HUES6 (cell line): Measurements from ENCODE around the gene PBX3.

Source experiments
- H3K27ac ChIP-seq: 2 replicates; pipeline ENCODE4 v1.7.0; 2013; ENCODE audit warnings: low read depth, mild to moderate bottlenecking, low read length, inconsistent platforms
- H3K27me3 ChIP-seq: 2 replicates; pipeline ENCODE4 v1.6.1; 2013; ENCODE audit warnings: low read length; ENCODE audit not compliant: control insufficient read depth, insufficient read depth
- H3K36me3 ChIP-seq: 2 replicates; pipeline ENCODE4 v1.6.1; 2013; ENCODE audit warnings: low read length; ENCODE audit not compliant: control insufficient read depth, insufficient read depth
- H3K4me1 ChIP-seq: 2 replicates; pipeline ENCODE4 v1.6.1; 2013; ENCODE audit warnings: low read length; ENCODE audit not compliant: control insufficient read depth, insufficient read depth
- H3K4me3 ChIP-seq: 2 replicates; pipeline ENCODE4 v1.5.1; 2013; ENCODE audit warnings: low read depth, low read length
- H3K9ac ChIP-seq: one replicate; pipeline ENCODE4 v1.6.1; 2013; ENCODE audit warnings: mild to moderate bottlenecking, low read length
- H3K9me3 ChIP-seq: 2 replicates; pipeline ENCODE4 v1.6.1; 2013; ENCODE audit warnings: low read depth, low read length; ENCODE audit not compliant: control insufficient read depth, insufficient read depth

Gene PBX3

GRCh38 chr9:126014726-126015125, 267.6 kb downstream of the PBX3 start:
- no peaks in the 10 kb centered on the region for H3K27me3 ChIP-seq
- no peak overlapping the region for H3K9ac ChIP-seq
- H3K4me1 ChIP-seq: no peaks in the 10 kb centered on the region; the same call in 1 of the 2 replicates
- H3K9me3 ChIP-seq: peaks cover 6% of the 10 kb centered on the region; the same call in 1 of the 2 replicates
- no peak overlapping the region for H3K27ac ChIP-seq
- no peaks in the 10 kb centered on the region for H3K36me3 ChIP-seq
- no peak overlapping the region for H3K4me3 ChIP-seq

- H3K4me1 ChIP-seq: no peaks in the 10 kb centered on the region; the same call in 1 of the 2 replicates
- no peaks in the 10 kb centered on the region for H3K27me3 ChIP-seq
- no peaks in the 10 kb centered on the region for H3K36me3 ChIP-seq
- no peak overlapping the region for H3K9ac ChIP-seq
- no peak overlapping the region for H3K4me3 ChIP-seq
- H3K9me3 ChIP-seq: no peaks in the 10 kb centered on the region
- no peak overlapping the region for H3K27ac ChIP-seq
Observed at GRCh38 chr9:126015424-126015823, 268.3 kb downstream of the PBX3 start.

DNA sequence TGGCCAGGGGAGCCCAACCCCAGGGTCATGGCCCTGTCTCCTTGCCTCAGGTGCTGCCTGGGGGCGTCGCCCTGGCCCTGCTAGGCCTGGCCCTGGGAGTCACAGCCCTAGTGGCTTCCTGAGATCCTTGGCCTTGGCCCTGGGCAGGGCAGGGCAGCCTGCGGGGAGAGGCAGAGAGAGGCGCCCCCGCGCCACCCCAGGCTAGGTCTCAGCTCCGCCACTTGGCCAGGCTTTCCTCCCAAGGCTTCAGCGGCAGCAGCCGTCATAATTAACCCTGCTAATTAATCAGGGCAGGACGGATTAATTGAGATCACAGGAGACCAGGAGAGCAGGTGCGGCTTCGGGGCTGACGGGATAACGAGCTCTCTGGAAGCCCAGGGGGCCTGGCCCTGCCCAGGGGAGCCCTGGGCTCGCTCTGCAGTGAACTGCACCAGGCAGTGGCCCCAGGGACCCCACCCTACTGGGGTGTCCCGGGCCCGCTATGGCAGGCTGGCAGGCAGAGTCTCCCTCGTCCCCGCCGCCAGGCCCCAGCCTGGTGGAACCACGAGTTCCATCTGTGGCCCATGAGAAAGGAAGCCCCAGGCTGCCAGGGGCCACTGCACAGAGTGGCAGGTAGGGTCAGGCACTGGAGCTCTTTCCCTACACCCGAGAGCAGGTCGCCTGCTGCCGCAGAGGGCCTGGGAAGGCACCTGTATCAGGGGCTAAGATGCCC, 269.6 kb downstream of the PBX3 start:
- no peaks in the 10 kb centered on the region for H3K36me3 ChIP-seq
- no peak overlapping the region for H3K4me3 ChIP-seq
- H3K9me3 ChIP-seq: no peaks in the 10 kb centered on the region
- H3K27me3 ChIP-seq: no peaks in the 10 kb centered on the region
- no peak overlapping the region for H3K27ac ChIP-seq
- H3K9ac ChIP-seq: no peak overlapping the region
- H3K4me1 ChIP-seq: no peaks in the 10 kb centered on the region; the same call in 1 of the 2 replicates
